SK-N-SH (cell line): ENCODE data around the gene ACOT7. TPM values are rescaled to one million over a fixed set of nuclear protein-coding genes. Genes with fewer than 3 reads are reported as not detected.

Source experiments
- CTCF ChIA-PET: fragments of 300-600, 350-600 bp; formaldehyde crosslinking; extraction: SDS; loops from one replicate; lab custom pipeline; 2021; lab: Yijun Ruan, JAX
- POLR2A ChIA-PET: fragments of 350-600 bp; sonication (Branson Sonifier 250); formaldehyde crosslinking; extraction: SDS; loops from one replicate; lab custom pipeline; 2020; ENCODE audit warnings: antibody characterized with exemption, inconsistent platforms; lab: Yijun Ruan, JAX
- DNase-seq: peaks from one replicate; pipeline ENCODE4 v3.0.0; 2012
- H2AFZ ChIP-seq: fragments of 200-600 bp; sonication (generic); 2 replicates; pipeline ENCODE4 v1.8.1; 2016; ENCODE audit warnings: antibody characterized with exemption, mild to moderate bottlenecking, low read depth
- H3F3A ChIP-seq: fragments of 200-600 bp; sonication (generic); replicated peaks from 2 replicates; pipeline ENCODE3; 2016; ENCODE audit warnings: antibody characterized with exemption, mild to moderate bottlenecking; ENCODE audit not compliant: insufficient read depth
- H3K27ac ChIP-seq, 2 experiments: fragments of 200-500 bp in 1 of 2; fragments of 200-600 bp in 1 of 2; sonication (Bioruptor generic) in 1 of 2; sonication (generic), shearing (Covaris generic) in 1 of 2; 2 replicates each; pipeline versions ENCODE4 v1.5.1 to v1.6.1; 2014 to 2016; ENCODE audit warnings: low read depth in 2 of 2, inconsistent platforms in 1 of 2, low read length in 1 of 2, mild to moderate bottlenecking in 1 of 2, mixed read lengths in 1 of 2
- H3K27me3 ChIP-seq: fragments of 200-600 bp; sonication (generic), shearing (Covaris generic); 2 replicates; pipeline ENCODE4 v1.6.1; 2016; ENCODE audit warnings: mixed run types; ENCODE audit not compliant: insufficient read depth
- H3K36me3 ChIP-seq, 2 experiments: fragments of 200-500 bp in 1 of 2; fragments of 200-600 bp in 1 of 2; sonication (Bioruptor generic) in 1 of 2; sonication (generic) in 1 of 2; replicated peaks in 1 of 2; 2 replicates each; pipeline versions ENCODE3 to v1.5.1; 2014 to 2016; ENCODE audit warnings: low read length in 1 of 2, mild to moderate bottlenecking in 1 of 2; ENCODE audit not compliant: insufficient read depth in 2 of 2, control insufficient read depth in 1 of 2
- H3K4me1 ChIP-seq, 2 experiments: fragments of 200-500 bp in 1 of 2; fragments of 200-600 bp in 1 of 2; sonication (Bioruptor generic) in 1 of 2; sonication (generic), shearing (Covaris generic) in 1 of 2; 2 replicates each; pipeline versions ENCODE4 v1.5.1 to v1.6.1; 2014 to 2016; ENCODE audit warnings: low read depth in 1 of 2, low read length in 1 of 2, mixed run types in 1 of 2; ENCODE audit not compliant: insufficient read depth in 2 of 2, control insufficient read depth in 1 of 2
- H3K4me2 ChIP-seq: fragments of 200-600 bp; sonication (generic), shearing (Covaris generic); 2 replicates; pipeline ENCODE4 v1.6.1; 2017; ENCODE audit warnings: mixed run types
- H3K4me3 ChIP-seq, 2 experiments: fragments of 200-500 bp in 1 of 2; fragments of 200-600 bp in 1 of 2; sonication (Bioruptor generic) in 1 of 2; sonication (generic), shearing (Covaris generic) in 1 of 2; 2 replicates each; pipeline versions ENCODE4 v1.5.1 to v1.8.1; 2014 to 2016; ENCODE audit warnings: low read depth in 2 of 2, inconsistent platforms in 1 of 2, low read length in 1 of 2, mild to moderate bottlenecking in 1 of 2, mixed read lengths in 1 of 2, moderate library complexity in 1 of 2
- H3K79me2 ChIP-seq: fragments of 200-600 bp; sonication (generic); 2 replicates; pipeline ENCODE4 v1.8.1; 2017; ENCODE audit warnings: mild to moderate bottlenecking; ENCODE audit not compliant: insufficient read depth
- H3K9ac ChIP-seq: fragments of 200-600 bp; sonication (generic); 2 replicates; pipeline ENCODE4 v1.6.1; 2017; ENCODE audit warnings: mixed run types
- H3K9me2 ChIP-seq: fragments of 200-600 bp; sonication (generic); 2 replicates; pipeline ENCODE4 v1.6.1; 2017; ENCODE audit warnings: mixed run types
- H3K9me3 ChIP-seq: fragments of 200-600 bp; sonication (generic); 2 replicates; pipeline ENCODE4 v1.6.1; 2017; ENCODE audit warnings: mixed run types, mild to moderate bottlenecking, moderate library complexity
- H4K20me1 ChIP-seq: fragments of 200-600 bp; sonication (generic); 2 replicates; pipeline ENCODE4 v1.6.1; 2017; ENCODE audit warnings: mild to moderate bottlenecking, mixed run types; ENCODE audit not compliant: insufficient read depth
- EP300 ChIP-seq, 2 experiments: IDR thresholded peaks; 2 replicates each; pipeline versions ENCODE4 v1.4.0 to v1.6.1; 2012; ENCODE audit warnings: borderline replicate concordance in 1 of 2, low read depth in 1 of 2, low read length in 1 of 2
- EZH2phosphoT487 ChIP-seq: fragments of 200-600 bp; sonication (generic); IDR thresholded peaks from 2 replicates; pipeline ENCODE4 v1.6.1; 2017; ENCODE audit warnings: low read depth, mixed run types, mild to moderate bottlenecking, antibody characterized with exemption, moderate library complexity, borderline replicate concordance
- FOXM1 ChIP-seq: IDR thresholded peaks from 2 replicates; pipeline ENCODE4 v1.4.0; 2012; ENCODE audit warnings: low read depth, mild to moderate bottlenecking
- GATA2 ChIP-seq: sonication (generic); formaldehyde crosslinking; IDR thresholded peaks from 2 replicates; pipeline ENCODE4 v1.5.0; 2020; ENCODE audit warnings: mild to moderate bottlenecking, missing genetic modification reagents
- IRF3 ChIP-seq: fragments of 150-350 bp; IDR thresholded peaks from 2 replicates; pipeline ENCODE4 v1.6.1; 2016; ENCODE audit warnings: mild to moderate bottlenecking, low read depth, low read length
- JUND ChIP-seq: IDR thresholded peaks from 2 replicates; pipeline ENCODE4 v1.4.0; 2012
- MAX ChIP-seq: IDR thresholded peaks from 2 replicates; pipeline ENCODE4 v1.4.0; 2012; ENCODE audit warnings: low read depth
- MXI1 ChIP-seq: IDR thresholded peaks from 2 replicates; pipeline ENCODE4 v1.6.1; 2012; ENCODE audit warnings: mild to moderate bottlenecking, low read depth, low read length, improper control_type of control experiment
- RCOR1 ChIP-seq: fragments of 150-350 bp; IDR thresholded peaks from 2 replicates; pipeline ENCODE4 v1.6.1; 2017; ENCODE audit warnings: antibody characterized with exemption, low read length
- SIN3A ChIP-seq: IDR thresholded peaks from 2 replicates; pipeline ENCODE4 v1.6.1; 2012; ENCODE audit warnings: low read depth, mild to moderate bottlenecking, low read length, moderate library complexity, borderline replicate concordance
- TAF1 ChIP-seq: IDR thresholded peaks from 2 replicates; pipeline ENCODE4 v1.6.1; 2012; ENCODE audit warnings: low read depth, mild to moderate bottlenecking, low read length, moderate library complexity, borderline replicate concordance
- TCF12 ChIP-seq: IDR thresholded peaks from 2 replicates; pipeline ENCODE4 v1.4.0; 2012
- USF2 ChIP-seq: fragments of 150-350 bp; IDR thresholded peaks from 2 replicates; pipeline ENCODE4 v1.6.1; 2017; ENCODE audit warnings: antibody characterized with exemption, low read length, low read depth, borderline replicate concordance
- YY1 ChIP-seq: IDR thresholded peaks from 2 replicates; pipeline ENCODE4 v1.4.0; 2012; ENCODE audit warnings: low read depth, mild to moderate bottlenecking
- ZBTB33 ChIP-seq: IDR thresholded peaks from 2 replicates; pipeline ENCODE4 v1.4.0; 2012; ENCODE audit warnings: low read depth, borderline replicate concordance
- WGBS: methylation state at CpG from one replicate; pipeline ENCODE4 v1.1.6; 2017; ENCODE audit warnings: low lambda C conversion rate; 5-methylcytosine and 5-hydroxymethylcytosine counted together
- polyA plus RNA-seq, 3 experiments: library from polyadenylated mRNA; depleted of rRNA; stranded (reverse); fragments of >200 nt; gene quantifications; 2 replicates each; pipeline ENCODE4 v1.2.3, GENCODE V29; 2012

ACOT7 gene
- polyA plus RNA-seq, 1 of the 3 experiments (the other 2 are of a cell fraction): 289 TPM

GRCh38 chr1:6258675-6259074 is 134.9 kb downstream of the ACOT7 start:
- ChIA-PET POLR2A (no interaction called here), CTCF (interaction anchor here (0.6 to 5.8 kb wide), 7 partner anchors 12 to 85 kb away, joined by 3 to 68 read pairs (median 4); no protein-coding TSS in a partner anchor)
- Histone ChIP-seq H3K36me3 (no peaks in the 10 kb centered on the region), H3K9me3 (no peaks in the 10 kb centered on the region), H3K79me2 (no peaks in the 10 kb centered on the region), H3K4me3 (no peak overlapping the region), H2AFZ (no peak overlapping the region), H3K9me2 (no peaks in the 10 kb centered on the region), H3K4me2 (no peak overlapping the region), H3K27ac (no peak overlapping the region), H3K9ac (no peak overlapping the region), H3K27me3 (no peaks in the 10 kb centered on the region), H3F3A (no peaks in the 10 kb centered on the region), H4K20me1 (no peaks in the 10 kb centered on the region), H3K4me1 (peaks cover 0 to 27% of the 10 kb centered on the region in 2 experiments; a peak in 1 of 4 replicates)
- 93% methylated on average over 6 of the region's 10 CpGs for WGBS
- TF ChIP-seq USF2 (no peak), ZBTB33 (no peak), EZH2phosphoT487 (no peak), SIN3A (no peak)
- no peak for DNase-seq

- CTCF ChIA-PET: interaction anchor here (0.8 to 5.8 kb wide), 5 partner anchors 11 to 179 kb away, joined by 3 to 68 read pairs (median 4); no protein-coding TSS in a partner anchor
- no peaks in the 10 kb centered on the region for H3K36me3 ChIP-seq
- no peak for DNase-seq
- no peak overlapping the region for H3K9ac ChIP-seq
- H3K4me1 ChIP-seq: peaks cover 0 to 18% of the 10 kb centered on the region in 2 experiments; a peak in 1 of 4 replicates
- H3K4me3 ChIP-seq: no peak overlapping the region
- WGBS: 93% methylated on average over 4 of the region's 8 CpGs
- no peaks in the 10 kb centered on the region for H3F3A ChIP-seq
- H3K27ac ChIP-seq: no peak overlapping the region
- H3K4me2 ChIP-seq: no peak overlapping the region
- no peaks in the 10 kb centered on the region for H3K9me2 ChIP-seq
- no peaks in the 10 kb centered on the region for H4K20me1 ChIP-seq
- TF ChIP-seq RCOR1 (no peak), JUND (no peak), FOXM1 (no peak), YY1 (no peak), TCF12 (no peak), GATA2 (CRISPR knock-in tag) (no peak), MXI1 (no peak), MAX (no peak), TAF1 (no peak), IRF3 (no peak), EP300 (IDR thresholded peaks at IDR 0.05; ENCODE audit: borderline replicate concordance in 1 of 2, low read depth in 1 of 2, low read length in 1 of 2) (no peak)
- TF ChIP-seq, all 33 proteins: peak for 0
- H3K27me3 ChIP-seq: no peaks in the 10 kb centered on the region
- H3K79me2 ChIP-seq: no peaks in the 10 kb centered on the region
- POLR2A ChIA-PET: no interaction called here
- H3K9me3 ChIP-seq: no peaks in the 10 kb centered on the region
- no peak overlapping the region for H2AFZ ChIP-seq
These were observed 136.0 kb downstream of the ACOT7 start for GRCh38 chr1:6257541-6258069.
